Suprapubic skin (tissue), 4 donors: ENCODE results near the gene BMPER.

Experiments used
- CTCF ChIP-seq, 2 donors: fragments of 200-600 bp in 1 of 2; fragments of 450-650 bp in 1 of 2; sonication (generic) in 1 of 2; IDR thresholded peaks; one replicate each; pipeline ENCODE4 v1.5.1; 2016 to 2019; ENCODE audit warnings: antibody characterized with exemption in 2 of 2, mild to moderate bottlenecking in 1 of 2, moderate library complexity in 1 of 2
- EP300 ChIP-seq: sonication (generic); formaldehyde crosslinking; IDR thresholded peaks from one replicate; pipeline ENCODE4 v1.6.1; 2017; ENCODE audit warnings: antibody characterized with exemption
- POLR2A ChIP-seq, 2 donors: fragments of 450-650 bp; IDR thresholded peaks; one replicate each; pipeline ENCODE4 v1.6.1; 2017; ENCODE audit warnings: antibody characterized with exemption in 2 of 2, mild to moderate bottlenecking in 2 of 2, moderate library complexity in 2 of 2
- POLR2AphosphoS5 ChIP-seq, 3 donors: sonication (generic); formaldehyde crosslinking; IDR thresholded peaks; one replicate each; pipeline ENCODE4 v1.6.1; 2017; ENCODE audit warnings: antibody characterized with exemption in 3 of 3

GRCh38 chr7:34107276-34107675, 201.9 kb downstream of the BMPER start:
- no peak for TF ChIP-seq CTCF (IDR thresholded peaks at IDR 0.05)
- no peak for TF ChIP-seq POLR2A (IDR thresholded peaks at IDR 0.05)
- no peak for TF ChIP-seq POLR2AphosphoS5 (IDR thresholded peaks at IDR 0.05)
- TF ChIP-seq EP300, result no peak
